HCT116 (cell line): ENCODE data around the gene FBXO11. TPM values are rescaled to one million over a fixed set of nuclear protein-coding genes. Genes with fewer than 3 reads are reported as not detected.

Experiments used
- ATAC-seq: fragments of 200-7000 bp; cut with Tn5 transposase; 2 replicates; pipeline ENCODE4 v1.9.1; 2020; ENCODE audit warnings: mild to moderate bottlenecking, moderate library complexity
- BruUV-seq: library from RNA; stranded (reverse); fragments of 400-500 nt; replicated peaks from 2 replicates; lab custom pipeline; 2021; lab: Mats Ljungman, UMichigan
- CTCF ChIA-PET: fragments of 300-600 bp; sonication (Branson Sonifier 250); formaldehyde crosslinking; loops from one replicate; lab custom pipeline; 2021; ENCODE audit warnings: antibody characterized with exemption; lab: Charles Lee
- POLR2A ChIA-PET: fragments of 300-600, 350-600 bp; sonication (Branson Sonifier 250); formaldehyde crosslinking; loops from one replicate; lab custom pipeline; 2021; ENCODE audit warnings: antibody characterized with exemption; lab: Charles Lee
- RAD21 ChIA-PET, 2 experiments: fragments of 300-600 bp; sonication (Branson Sonifier 250); formaldehyde crosslinking; loops; one replicate each; lab custom pipeline; 2023; ENCODE audit warnings: low total read pairs in 2 of 2; ENCODE audit not compliant: uncharacterized antibody in 2 of 2, unreplicated experiment in 2 of 2, low non-redundant PET in 1 of 2; lab: Charles Lee
- DNase-seq: peaks from one replicate; pipeline ENCODE4 v3.0.0-alpha.2; 2010; ENCODE audit warnings: low read depth, low spot score
- H2AFZ ChIP-seq: fragments of 200-600 bp; shearing (Covaris generic), sonication (generic); 2 replicates; pipeline ENCODE4 v1.6.1; 2017; ENCODE audit warnings: low read depth, mixed run types, mixed read lengths, antibody characterized with exemption, low read length; ENCODE audit not compliant: poor library complexity, severe bottlenecking
- H3K27ac ChIP-seq: 2 replicates; pipeline ENCODE4 v1.5.1; 2012; ENCODE audit warnings: low read depth, low read length
- H3K27me3 ChIP-seq: fragments of 200-600 bp; sonication (generic); 2 replicates; pipeline ENCODE4 v1.6.1; 2016; ENCODE audit warnings: mixed run types, low read length, mixed read lengths; ENCODE audit not compliant: insufficient read depth
- H3K36me3 ChIP-seq, 2 experiments: fragments of 200-500 bp in 1 of 2; fragments of 200-600 bp in 1 of 2; sonication (Bioruptor generic) in 1 of 2; sonication (generic) in 1 of 2; 2 replicates each; pipeline versions ENCODE4 v1.5.1 to v1.6.1; 2014 to 2016; ENCODE audit warnings: low read length in 2 of 2, inconsistent platforms in 1 of 2, mixed read lengths in 1 of 2, mixed run types in 1 of 2; ENCODE audit not compliant: insufficient read depth in 2 of 2, control insufficient read depth in 1 of 2
- H3K4me1 ChIP-seq, 2 experiments: fragments of 200-600 bp in 1 of 2; sonication (generic) in 1 of 2; 2 replicates each; pipeline versions ENCODE4 v1.5.1 to v1.6.1; 2012 to 2017; ENCODE audit warnings: low read length in 2 of 2, inconsistent platforms in 1 of 2, mild to moderate bottlenecking in 1 of 2, mixed read lengths in 1 of 2, mixed run types in 1 of 2, moderate library complexity in 1 of 2; ENCODE audit not compliant: insufficient read depth in 2 of 2, control insufficient read depth in 1 of 2
- H3K4me2 ChIP-seq: fragments of 200-600 bp; sonication (generic); 2 replicates; pipeline ENCODE4 v1.6.1; 2017; ENCODE audit warnings: mixed run types, low read length, mixed read lengths
- H3K4me3 ChIP-seq, 2 experiments: fragments of 200-600 bp in 1 of 2; sonication (generic) in 1 of 2; replicated peaks in 1 of 2; 2 replicates each; pipeline ENCODE4 v1.5.1; 2011 to 2016; ENCODE audit warnings: low read length in 2 of 2, control low read depth in 1 of 2, low read depth in 1 of 2, mild to moderate bottlenecking in 1 of 2, mixed read lengths in 1 of 2, mixed run types in 1 of 2
- H3K79me2 ChIP-seq: fragments of 200-600 bp; sonication (generic); 2 replicates; pipeline ENCODE4 v1.6.1; 2017; ENCODE audit warnings: mild to moderate bottlenecking, mixed run types, low read length, moderate library complexity, mixed read lengths; ENCODE audit not compliant: insufficient read depth
- H3K9ac ChIP-seq: fragments of 200-600 bp; sonication (generic); 2 replicates; pipeline ENCODE4 v1.6.1; 2016; ENCODE audit warnings: low read length, mixed read lengths
- H3K9me2 ChIP-seq: fragments of 200-600 bp; sonication (generic), shearing (Covaris generic); 2 replicates; pipeline ENCODE4 v1.6.1; 2017; ENCODE audit warnings: mixed run types, mild to moderate bottlenecking, moderate library complexity; ENCODE audit not compliant: insufficient read depth
- H3K9me3 ChIP-seq, 2 experiments: fragments of 200-500 bp in 1 of 2; fragments of 200-600 bp in 1 of 2; sonication (Bioruptor generic) in 1 of 2; sonication (generic) in 1 of 2; 2 replicates each; pipeline ENCODE4 v1.6.1; 2014 to 2017; ENCODE audit warnings: low read length in 2 of 2, mixed read lengths in 2 of 2, inconsistent platforms in 1 of 2, low read depth in 1 of 2, mild to moderate bottlenecking in 1 of 2, mixed run types in 1 of 2, moderate library complexity in 1 of 2; ENCODE audit not compliant: control insufficient read depth in 1 of 2, insufficient read depth in 1 of 2
- H4K20me1 ChIP-seq: fragments of 200-600 bp; sonication (generic), shearing (Covaris generic); 2 replicates; pipeline ENCODE4 v1.6.1; 2017; ENCODE audit warnings: mixed run types, mild to moderate bottlenecking, moderate library complexity; ENCODE audit not compliant: insufficient read depth
- CBX3 ChIP-seq: IDR thresholded peaks from 2 replicates; pipeline ENCODE4 v1.6.1; 2012; ENCODE audit warnings: low read depth
- CEBPB ChIP-seq: IDR thresholded peaks from 2 replicates; pipeline ENCODE4 v1.6.1; 2012; ENCODE audit warnings: low read depth
- ELF1 ChIP-seq: IDR thresholded peaks from 2 replicates; pipeline ENCODE4 v1.6.1; 2012; ENCODE audit warnings: low read depth, borderline replicate concordance
- EZH2 ChIP-seq: fragments of 200-600 bp; sonication (generic); IDR thresholded peaks from 2 replicates; pipeline ENCODE4 v1.6.1; 2017; ENCODE audit warnings: antibody characterized with exemption, mixed run types
- MAX ChIP-seq: IDR thresholded peaks from 2 replicates; pipeline ENCODE4 v1.6.1; 2012
- POLR2AphosphoS5 ChIP-seq: IDR thresholded peaks from 2 replicates; pipeline ENCODE4 v1.6.1; 2011; ENCODE audit warnings: mild to moderate bottlenecking, low read depth, low read length, moderate library complexity
- RAD21 ChIP-seq: IDR thresholded peaks from 2 replicates; pipeline ENCODE4 v1.6.1; 2012; ENCODE audit warnings: low read depth, mild to moderate bottlenecking
- SIN3A ChIP-seq: IDR thresholded peaks from 2 replicates; pipeline ENCODE4 v1.6.1; 2012; ENCODE audit warnings: low read depth
- SRF ChIP-seq: IDR thresholded peaks from 2 replicates; pipeline ENCODE4 v1.6.1; 2012; ENCODE audit warnings: low read depth
- TCF7L2 ChIP-seq: IDR thresholded peaks from 2 replicates; pipeline ENCODE4 v1.7.0; 2011; ENCODE audit warnings: borderline replicate concordance, inconsistent platforms; ENCODE audit not compliant: insufficient read depth, insufficient read length; ENCODE audit errors: extremely low read depth
- intact Hi-C: fragments of 100-400 bp; cut with micrococcal nuclease; formaldehyde crosslinking; loops from 2 replicates; pipeline ENCODE4 v1.10.0; 2022
- total RNA-seq: library from RNA; stranded (reverse); gene quantifications from one replicate; pipeline ENCODE4 v1.2.1, GENCODE V29; 2021; ENCODE audit not compliant: unreplicated experiment
- TF ChIP-seq, protein P1 (sequence below): IDR thresholded peaks from 2 replicates; pipeline ENCODE4 v1.6.1; 2012

Gene FBXO11
- total RNA-seq, 1 experiment from 2014 or later, result 60.2 TPM

DNA sequence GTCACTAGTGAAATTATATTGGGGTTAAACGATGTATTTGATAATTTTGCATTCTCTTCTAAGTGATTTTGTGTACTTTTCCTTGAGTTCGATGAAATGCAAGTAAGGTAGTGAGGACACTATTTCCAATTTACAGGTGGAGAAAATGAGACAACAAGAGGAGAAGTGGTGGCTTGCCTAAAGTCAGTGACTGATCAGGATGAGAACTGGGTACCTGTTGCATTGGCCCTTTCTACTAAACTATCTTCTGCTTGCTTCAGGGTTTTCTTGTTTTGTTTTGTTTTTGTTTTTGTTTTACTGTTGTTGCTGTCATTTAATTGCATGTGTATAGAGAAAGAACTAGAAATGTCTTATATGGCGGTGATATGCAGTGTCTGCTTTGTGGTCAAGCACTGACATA lies 31.4 kb upstream of the FBXO11 start:
- no peaks in the 10 kb centered on the region for H3K36me3 ChIP-seq
- intact Hi-C loops, result no loop called here
- H4K20me1 ChIP-seq, result no peaks in the 10 kb centered on the region
- CTCF ChIA-PET, result no interaction called here
- POLR2A ChIA-PET, result no interaction called here
- BruUV-seq, result no TSS peak
- H3K27ac ChIP-seq, result no peak overlapping the region
- H3K79me2 ChIP-seq, result no peaks in the 10 kb centered on the region
- RAD21 ChIA-PET, result no interaction called here
- no peak overlapping the region for H3K9ac ChIP-seq
- no peaks in the 10 kb centered on the region for H3K9me3 ChIP-seq
- DNase-seq (no peak), ATAC-seq (no peak)
- H3K4me2 ChIP-seq, result no peak overlapping the region
- TF ChIP-seq ELF1 (no peak), RAD21 (no peak), CBX3 (no peak), MAX (no peak), TCF7L2 (no peak), EZH2 (no peak), SIN3A (no peak), CEBPB (no peak), POLR2AphosphoS5 (no peak)
- H3K4me1 ChIP-seq, result no peaks in the 10 kb centered on the region
- no peak overlapping the region for H2AFZ ChIP-seq
- no peaks in the 10 kb centered on the region for H3K9me2 ChIP-seq
- H3K4me3 ChIP-seq, result no peak overlapping the region
- no peaks in the 10 kb centered on the region for H3K27me3 ChIP-seq

DNA sequence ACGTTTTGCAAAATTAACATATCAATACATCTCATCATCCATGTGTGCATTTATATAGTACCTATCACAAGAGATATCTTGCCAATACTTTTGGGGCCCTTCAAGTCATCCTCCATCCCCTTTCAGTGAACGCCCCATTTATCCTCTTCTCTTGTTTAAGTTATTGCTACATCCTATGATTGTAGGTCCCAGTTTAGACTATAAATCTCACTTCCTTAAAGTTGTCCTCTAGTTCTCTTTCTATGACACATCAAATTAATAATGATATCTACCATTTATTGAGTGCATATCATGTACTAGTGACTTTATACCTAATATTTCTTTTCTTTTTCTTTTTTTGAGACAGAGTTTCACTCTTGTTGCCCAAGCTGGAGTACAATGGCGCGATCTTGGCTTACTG lies 28.8 kb upstream of the FBXO11 start:
- no peaks in the 10 kb centered on the region for H3K36me3 ChIP-seq
- no peak overlapping the region for H3K4me2 ChIP-seq
- H3K4me1 ChIP-seq, result no peaks in the 10 kb centered on the region
- CTCF ChIA-PET, result no interaction called here
- H3K27me3 ChIP-seq, result no peaks in the 10 kb centered on the region
- no peak for DNase-seq
- H3K4me3 ChIP-seq, result no peak overlapping the region
- no peaks in the 10 kb centered on the region for H4K20me1 ChIP-seq
- no TSS peak for BruUV-seq
- H2AFZ ChIP-seq, result no peak overlapping the region
- intact Hi-C loops, result no loop called here
- H3K9me3 ChIP-seq, result no peaks in the 10 kb centered on the region
- ATAC-seq, result no peak
- H3K27ac ChIP-seq, result no peak overlapping the region
- POLR2A ChIA-PET, result no interaction called here
- TF ChIP-seq SIN3A, result no peak
- TF ChIP-seq, protein P1, sequence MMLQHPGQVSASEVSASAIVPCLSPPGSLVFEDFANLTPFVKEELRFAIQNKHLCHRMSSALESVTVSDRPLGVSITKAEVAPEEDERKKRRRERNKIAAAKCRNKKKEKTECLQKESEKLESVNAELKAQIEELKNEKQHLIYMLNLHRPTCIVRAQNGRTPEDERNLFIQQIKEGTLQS, result no peak
- TF ChIP-seq MAX, result no peak
- no peak for TF ChIP-seq SRF
- no peak for TF ChIP-seq POLR2AphosphoS5
- no peak overlapping the region for H3K9ac ChIP-seq
- no peaks in the 10 kb centered on the region for H3K9me2 ChIP-seq
- H3K79me2 ChIP-seq, result no peaks in the 10 kb centered on the region
- RAD21 ChIA-PET, result no interaction called here
